ENCODE data around the gene UFSP1. TPM values are rescaled to one million over a fixed set of nuclear protein-coding genes. Genes with fewer than 3 reads are reported as not detected.

The UFSP1 gene
- total and polyA plus RNA-seq, 4 donors: 1.4 to 4.2 (median 2.5) TPM

GRCh38 chr7:100852048-100852872 is 37.3 kb downstream of the UFSP1 start, which contains the start of gene SLC12A9:
SLC12A9 (plus strand) TSS chr7:100852713; CDS start chr7:100854198, 1,485 bp downstream.
- WGBS (ENCODE audit: insufficient coverage): under 1% methylated on average over 71 of the region's 71 CpGs
- DNase-seq (ENCODE audit: low read depth in 4 of 6, low spot score in 6 of 6): peak; percentile 71 to 97 (median 81)
- H3K27me3 ChIP-seq (ENCODE audit: control insufficient read depth, insufficient read depth, low read length): no peaks in the 10 kb centered on the region
- peak within 1 kb of the TSS; percentile 36 for H3K27ac ChIP-seq (ENCODE audit: low read depth, low read length)
- no peaks in the 10 kb centered on the region for H3K9me3 ChIP-seq (ENCODE audit: control insufficient read depth, insufficient read depth, low read length)
- H3K4me1 ChIP-seq (ENCODE audit: control insufficient read depth, insufficient read depth, low read length): peaks cover 17% of the 10 kb centered on the region
- peaks cover 26% of the 10 kb centered on the region for H3K36me3 ChIP-seq (ENCODE audit: control insufficient read depth, insufficient read depth, low read length)
- H3K4me3 ChIP-seq (ENCODE audit: low read depth, low read length): peak within 1 kb of the TSS; percentile 72

DNA sequence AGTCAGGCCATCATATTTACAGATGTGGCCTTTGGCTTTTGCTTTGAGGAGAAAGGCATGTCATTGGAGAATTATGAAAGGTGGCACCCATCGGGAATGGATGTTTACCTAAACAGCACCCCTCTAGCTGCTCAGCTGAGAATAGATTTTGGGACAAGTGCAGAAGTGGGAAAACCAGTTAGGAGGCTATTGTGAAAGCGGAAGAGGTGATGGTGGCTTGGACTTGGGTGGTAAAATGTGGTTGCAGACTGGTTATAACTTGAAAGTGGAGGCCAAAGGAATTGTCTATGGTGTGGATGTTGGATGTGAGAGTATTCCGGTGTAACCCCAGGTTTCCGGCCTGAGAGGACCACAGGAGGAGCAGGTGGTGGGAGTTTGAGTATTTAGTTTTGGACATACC is 42.2 kb downstream of the UFSP1 start:
- peaks cover 5% of the 10 kb centered on the region for H3K4me1 ChIP-seq (ENCODE audit: control insufficient read depth, insufficient read depth, low read length)
- no peaks in the 10 kb centered on the region for H3K27me3 ChIP-seq (ENCODE audit: control insufficient read depth, insufficient read depth, low read length)
- DNase-seq (ENCODE audit: low read depth in 4 of 6, low spot score in 6 of 6): no peak
- H3K36me3 ChIP-seq (ENCODE audit: control insufficient read depth, insufficient read depth, low read length): no peaks in the 10 kb centered on the region
- no peak overlapping the region for H3K4me3 ChIP-seq (ENCODE audit: low read depth, low read length)
- 100% methylated on average over 4 of the region's 4 CpGs for WGBS (ENCODE audit: insufficient coverage)
- no peaks in the 10 kb centered on the region for H3K9me3 ChIP-seq (ENCODE audit: control insufficient read depth, insufficient read depth, low read length)
- H3K27ac ChIP-seq (ENCODE audit: low read depth, low read length): no peak overlapping the region

DNA sequence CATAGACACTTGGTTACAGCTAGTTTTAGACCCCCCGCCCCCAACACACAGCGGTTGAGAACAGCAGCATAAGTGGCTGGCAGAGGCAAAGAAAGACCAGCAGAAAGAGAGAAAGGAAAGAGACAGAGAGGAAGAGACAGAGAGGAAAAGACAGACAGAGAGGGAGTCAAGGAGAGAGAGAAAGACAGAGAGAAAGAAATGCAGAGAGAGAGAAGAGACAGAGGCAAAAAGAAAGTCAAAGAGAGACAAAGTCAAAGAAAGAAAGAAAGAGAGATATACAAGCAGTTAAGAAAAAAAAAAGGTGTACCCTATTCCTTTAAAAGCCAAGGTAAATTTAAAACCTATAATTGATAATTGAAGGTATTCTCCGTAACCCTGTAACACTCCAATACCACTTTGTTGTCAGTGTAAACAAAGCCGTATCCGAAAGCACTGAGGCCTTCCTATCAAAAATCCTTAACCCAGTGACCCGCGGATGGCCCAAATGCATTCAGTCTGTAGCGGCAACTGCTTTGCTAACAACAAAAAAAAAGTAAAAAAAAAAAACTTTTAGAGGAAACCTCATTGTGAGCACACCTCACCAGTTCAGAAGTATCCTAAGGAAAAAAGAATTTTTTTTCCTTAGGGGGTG is 48.9 kb downstream of the UFSP1 start:
- WGBS (ENCODE audit: insufficient coverage): 33% methylated on average over 2 of the region's 8 CpGs
- DNase-seq (ENCODE audit: low read depth in 4 of 6, low spot score in 6 of 6): no peak
- Histone ChIP-seq H3K27ac (ENCODE audit: low read depth, low read length) (no peak overlapping the region), H3K27me3 (ENCODE audit: control insufficient read depth, insufficient read depth, low read length) (no peaks in the 10 kb centered on the region), H3K4me3 (ENCODE audit: low read depth, low read length) (no peak overlapping the region), H3K9me3 (ENCODE audit: control insufficient read depth, insufficient read depth, low read length) (no peaks in the 10 kb centered on the region), H3K36me3 (ENCODE audit: control insufficient read depth, insufficient read depth, low read length) (peaks cover 3% of the 10 kb centered on the region), H3K4me1 (ENCODE audit: control insufficient read depth, insufficient read depth, low read length) (peaks cover 22% of the 10 kb centered on the region)

- Histone ChIP-seq H3K4me1 (ENCODE audit: control insufficient read depth, insufficient read depth, low read length) (peaks cover 22% of the 10 kb centered on the region), H3K9me3 (ENCODE audit: control insufficient read depth, insufficient read depth, low read length) (no peaks in the 10 kb centered on the region), H3K27ac (ENCODE audit: low read depth, low read length) (no peak overlapping the region), H3K36me3 (ENCODE audit: control insufficient read depth, insufficient read depth, low read length) (peaks cover 3% of the 10 kb centered on the region), H3K4me3 (ENCODE audit: low read depth, low read length) (no peak overlapping the region), H3K27me3 (ENCODE audit: control insufficient read depth, insufficient read depth, low read length) (no peaks in the 10 kb centered on the region)
- no peak for DNase-seq (ENCODE audit: low read depth in 4 of 6, low spot score in 6 of 6)
- 95% methylated on average over 18 of the region's 18 CpGs for WGBS (ENCODE audit: insufficient coverage)
Measured at GRCh38 chr7:100839361-100839760, 50.2 kb downstream of the UFSP1 start.

Small RNA genes within 50 kb of the gene (small RNA-seq; reads per million reads assigned to genes)
- gene RN7SL549P (ENCODE audit: low replicate concordance) (not detected), gene RPS29P15 (ENCODE audit: low replicate concordance) (not detected)

Other genes with a start within 250 kb of the UFSP1 start
- gene TFR2, start 248.2 kb downstream of the UFSP1 start, total RNA-seq: 1 to 10 TPM; 3.7 to 7.0 TPM
- gene TFR2, start 248.2 kb downstream of the UFSP1 start, polyA plus RNA-seq (ENCODE audit: insufficient read length in 2 of 2): 10 to 100 TPM; 16.9 to 17.9 TPM
- gene ACTL6B, start 233.3 kb downstream of the UFSP1 start, total RNA-seq: 10 to 100 TPM; 16.5 to 35.2 TPM
- 10 to 100 TPM; 83.1 to 89.8 TPM for gene ACTL6B, start 233.3 kb downstream of the UFSP1 start, polyA plus RNA-seq (ENCODE audit: insufficient read length in 2 of 2)
- 10 to 100 TPM; 74.9 to 89.9 TPM for gene GNB2, start 216.0 kb downstream of the UFSP1 start, total RNA-seq
- 100 to 1,000 TPM; 340 to 353 TPM for gene GNB2, start 216.0 kb downstream of the UFSP1 start, polyA plus RNA-seq (ENCODE audit: insufficient read length in 2 of 2)
- gene GIGYF1, start 195.5 kb downstream of the UFSP1 start, total RNA-seq: 10 to 100 TPM; 13.2 to 26.1 TPM
- gene GIGYF1, start 195.5 kb downstream of the UFSP1 start, polyA plus RNA-seq (ENCODE audit: insufficient read length in 2 of 2): 10 to 100 TPM; 41.7 to 53.7 TPM
- gene POP7, start 183.6 kb downstream of the UFSP1 start, total RNA-seq: 10 to 100 TPM; 26.2 to 45.2 TPM
- 10 to 100 TPM; 59.3 to 65.3 TPM for gene POP7, start 183.6 kb downstream of the UFSP1 start, polyA plus RNA-seq (ENCODE audit: insufficient read length in 2 of 2)
- under 1 TPM in 1 of 2 donors, not detected in 1; 0.28 TPM for gene EPO, start 169.2 kb downstream of the UFSP1 start, total RNA-seq
- gene EPO, start 169.2 kb downstream of the UFSP1 start, polyA plus RNA-seq (ENCODE audit: insufficient read length in 2 of 2): under 1 TPM; 0.44 TPM
- not detected for gene ZAN, start 156.1 kb downstream of the UFSP1 start, total RNA-seq
- gene ZAN, start 156.1 kb downstream of the UFSP1 start, polyA plus RNA-seq (ENCODE audit: insufficient read length in 2 of 2): not detected
- gene EPHB4, start 62.2 kb downstream of the UFSP1 start, total RNA-seq: 10 to 100 TPM; 16.2 to 52.1 TPM
- gene EPHB4, start 62.2 kb downstream of the UFSP1 start, polyA plus RNA-seq (ENCODE audit: insufficient read length in 2 of 2): 10 to 100 TPM; 17.3 to 25.0 TPM
- gene SLC12A9, start 37.0 kb downstream of the UFSP1 start, total RNA-seq: 10 to 100 TPM; 13.8 to 21.2 TPM
- gene SLC12A9, start 37.0 kb downstream of the UFSP1 start, polyA plus RNA-seq (ENCODE audit: insufficient read length in 2 of 2): 10 to 100 TPM; 34.8 to 48.3 TPM
- 10 to 100 TPM; 16.0 to 66.6 TPM for gene TRIP6, start 22.3 kb downstream of the UFSP1 start, total RNA-seq
- 10 to 100 TPM; 36.2 to 55.6 TPM for gene TRIP6, start 22.3 kb downstream of the UFSP1 start, polyA plus RNA-seq (ENCODE audit: insufficient read length in 2 of 2)
- gene SRRT, start 14.6 kb downstream of the UFSP1 start, total RNA-seq: 10 to 100 TPM; 21.3 to 68.7 TPM
- 100 to 1,000 TPM; 139 to 158 TPM for gene SRRT, start 14.6 kb downstream of the UFSP1 start, polyA plus RNA-seq (ENCODE audit: insufficient read length in 2 of 2)
- gene ACHE, start 6.2 kb upstream of the UFSP1 start, total RNA-seq: 10 to 100 TPM; 14.7 to 71.4 TPM
- gene ACHE, start 6.2 kb upstream of the UFSP1 start, polyA plus RNA-seq (ENCODE audit: insufficient read length in 2 of 2): 100 to 1,000 TPM in 1 of 2 donors, 10 to 100 TPM in 1; 96.8 to 108 TPM
- gene MUC3A, start 59.8 kb upstream of the UFSP1 start, total RNA-seq: under 1 TPM; 0.17 to 0.40 TPM
- 1 to 10 TPM; 1.9 to 2.5 TPM for gene MUC3A, start 59.8 kb upstream of the UFSP1 start, polyA plus RNA-seq (ENCODE audit: insufficient read length in 2 of 2)
- 1 to 10 TPM in 1 of 2 donors, under 1 TPM in 1; 0.59 to 1.4 TPM for gene MUC12, start 79.8 kb upstream of the UFSP1 start, total RNA-seq
- gene MUC12, start 79.8 kb upstream of the UFSP1 start, polyA plus RNA-seq (ENCODE audit: insufficient read length in 2 of 2): 1 to 10 TPM; 1.9 to 2.2 TPM
- gene MUC17, start 130.4 kb upstream of the UFSP1 start, total RNA-seq: not detected
- gene MUC17, start 130.4 kb upstream of the UFSP1 start, polyA plus RNA-seq (ENCODE audit: insufficient read length in 2 of 2): not detected
- gene TRIM56, start 195.8 kb upstream of the UFSP1 start, total RNA-seq: 10 to 100 TPM in 1 of 2 donors, 1 to 10 TPM in 1; 6.0 to 10.9 TPM
- 1 to 10 TPM; 5.6 to 7.0 TPM for gene TRIM56, start 195.8 kb upstream of the UFSP1 start, polyA plus RNA-seq (ENCODE audit: insufficient read length in 2 of 2)
- gene SERPINE1, start 237.4 kb upstream of the UFSP1 start, total RNA-seq: 1 to 10 TPM; 1.9 to 2.1 TPM
- gene SERPINE1, start 237.4 kb upstream of the UFSP1 start, polyA plus RNA-seq (ENCODE audit: insufficient read length in 2 of 2): 1 to 10 TPM; 1.9 to 4.8 TPM